IPS-15b (cell line): ENCODE results near the gene P2RY1.

Source experiments
- H3K27me3 ChIP-seq: one replicate; pipeline ENCODE4 v1.6.1; 2013; ENCODE audit warnings: low read length; ENCODE audit not compliant: control insufficient read depth, insufficient read depth
- H3K36me3 ChIP-seq: one replicate; pipeline ENCODE4 v1.6.1; 2013; ENCODE audit warnings: low read length; ENCODE audit not compliant: control insufficient read depth, insufficient read depth
- H3K4me1 ChIP-seq: one replicate; pipeline ENCODE4 v1.6.1; 2013; ENCODE audit warnings: mild to moderate bottlenecking, low read length; ENCODE audit not compliant: control insufficient read depth, insufficient read depth
- H3K4me3 ChIP-seq: one replicate; pipeline ENCODE4 v1.5.1; 2013; ENCODE audit warnings: low read depth, low read length
- H3K9ac ChIP-seq: one replicate; pipeline ENCODE4 v1.6.1; 2013; ENCODE audit warnings: low read depth, mild to moderate bottlenecking, low read length
- H3K9me3 ChIP-seq: one replicate; pipeline ENCODE4 v1.6.1; 2013; ENCODE audit warnings: mild to moderate bottlenecking, low read length; ENCODE audit not compliant: control insufficient read depth, insufficient read depth

The P2RY1 gene

GRCh38 chr3:152834776-152835600 lies at the start of gene P2RY1:
P2RY1 (plus strand) TSS chr3:152835131; CDS start chr3:152835783, 652 bp downstream.
- Histone ChIP-seq H3K9me3 (no peaks in the 10 kb centered on the region), H3K27me3 (peaks cover 25% of the 10 kb centered on the region), H3K4me3 (peak within 1 kb of the TSS; percentile 91), H3K9ac (peak within 1 kb of the TSS; percentile 90), H3K4me1 (peaks cover 5% of the 10 kb centered on the region), H3K36me3 (peaks cover 2% of the 10 kb centered on the region)

GRCh38 chr3:152786977-152787681 lies 47.8 kb upstream of the P2RY1 start:
- no peaks in the 10 kb centered on the region for H3K27me3 ChIP-seq
- no peak overlapping the region for H3K9ac ChIP-seq
- no peaks in the 10 kb centered on the region for H3K36me3 ChIP-seq
- no peak overlapping the region for H3K4me3 ChIP-seq
- H3K9me3 ChIP-seq, result no peaks in the 10 kb centered on the region
- no peaks in the 10 kb centered on the region for H3K4me1 ChIP-seq

GRCh38 chr3:152790651-152791387 lies 44.1 kb upstream of the P2RY1 start:
- Histone ChIP-seq H3K9ac (no peak overlapping the region), H3K36me3 (no peaks in the 10 kb centered on the region), H3K27me3 (no peaks in the 10 kb centered on the region), H3K9me3 (no peaks in the 10 kb centered on the region), H3K4me1 (no peaks in the 10 kb centered on the region), H3K4me3 (no peak overlapping the region)

GRCh38 chr3:152793969-152794368 lies 41.0 kb upstream of the P2RY1 start:
- Histone ChIP-seq H3K4me1 (no peaks in the 10 kb centered on the region), H3K9me3 (no peaks in the 10 kb centered on the region), H3K4me3 (no peak overlapping the region), H3K9ac (no peak overlapping the region), H3K27me3 (no peaks in the 10 kb centered on the region), H3K36me3 (no peaks in the 10 kb centered on the region)

- Histone ChIP-seq H3K9me3 (no peaks in the 10 kb centered on the region), H3K9ac (no peak overlapping the region), H3K36me3 (no peaks in the 10 kb centered on the region), H3K4me3 (no peak overlapping the region), H3K27me3 (no peaks in the 10 kb centered on the region), H3K4me1 (no peaks in the 10 kb centered on the region)
These were observed 37.0 kb upstream of the P2RY1 start for GRCh38 chr3:152797751-152798432.

- H3K9me3 ChIP-seq, result no peaks in the 10 kb centered on the region
- H3K9ac ChIP-seq, result no peak overlapping the region
- no peaks in the 10 kb centered on the region for H3K36me3 ChIP-seq
- H3K27me3 ChIP-seq, result no peaks in the 10 kb centered on the region
- H3K4me1 ChIP-seq, result no peaks in the 10 kb centered on the region
- no peak overlapping the region for H3K4me3 ChIP-seq
These were observed 22.8 kb upstream of the P2RY1 start for GRCh38 chr3:152811974-152812760.

GRCh38 chr3:152817400-152817799 lies 17.5 kb upstream of the P2RY1 start:
- Histone ChIP-seq H3K4me1 (peaks cover 3% of the 10 kb centered on the region), H3K4me3 (no peak overlapping the region), H3K9ac (no peak overlapping the region), H3K9me3 (no peaks in the 10 kb centered on the region), H3K36me3 (no peaks in the 10 kb centered on the region), H3K27me3 (no peaks in the 10 kb centered on the region)

GRCh38 chr3:152818027-152818426 lies 16.9 kb upstream of the P2RY1 start:
- Histone ChIP-seq H3K4me3 (no peak overlapping the region), H3K9ac (no peak overlapping the region), H3K4me1 (peaks cover 3% of the 10 kb centered on the region), H3K27me3 (no peaks in the 10 kb centered on the region), H3K36me3 (no peaks in the 10 kb centered on the region), H3K9me3 (no peaks in the 10 kb centered on the region)

- no peaks in the 10 kb centered on the region for H3K9me3 ChIP-seq
- H3K4me3 ChIP-seq, result no peak overlapping the region
- no peak overlapping the region for H3K9ac ChIP-seq
- no peaks in the 10 kb centered on the region for H3K27me3 ChIP-seq
- H3K4me1 ChIP-seq, result no peaks in the 10 kb centered on the region
- no peaks in the 10 kb centered on the region for H3K36me3 ChIP-seq
These were observed 11.8 kb upstream of the P2RY1 start for GRCh38 chr3:152823173-152823572.

GRCh38 chr3:152823781-152824180 lies 11.2 kb upstream of the P2RY1 start:
- Histone ChIP-seq H3K4me1 (no peaks in the 10 kb centered on the region), H3K4me3 (no peak overlapping the region), H3K9me3 (no peaks in the 10 kb centered on the region), H3K27me3 (no peaks in the 10 kb centered on the region), H3K9ac (no peak overlapping the region), H3K36me3 (no peaks in the 10 kb centered on the region)

- Histone ChIP-seq H3K9ac (no peak overlapping the region), H3K4me3 (no peak overlapping the region), H3K36me3 (no peaks in the 10 kb centered on the region), H3K4me1 (no peaks in the 10 kb centered on the region), H3K9me3 (no peaks in the 10 kb centered on the region), H3K27me3 (no peaks in the 10 kb centered on the region)
These were observed 9.4 kb upstream of the P2RY1 start for GRCh38 chr3:152825566-152825965.
